Measurements from ENCODE around the gene BLCAP. TPM values are rescaled to one million over a fixed set of nuclear protein-coding genes. Genes with fewer than 3 reads are reported as not detected.

Gene BLCAP
- polyA plus RNA-seq, 6 donors from 2014 or later = 202 to 268 (median 213) TPM

DNA sequence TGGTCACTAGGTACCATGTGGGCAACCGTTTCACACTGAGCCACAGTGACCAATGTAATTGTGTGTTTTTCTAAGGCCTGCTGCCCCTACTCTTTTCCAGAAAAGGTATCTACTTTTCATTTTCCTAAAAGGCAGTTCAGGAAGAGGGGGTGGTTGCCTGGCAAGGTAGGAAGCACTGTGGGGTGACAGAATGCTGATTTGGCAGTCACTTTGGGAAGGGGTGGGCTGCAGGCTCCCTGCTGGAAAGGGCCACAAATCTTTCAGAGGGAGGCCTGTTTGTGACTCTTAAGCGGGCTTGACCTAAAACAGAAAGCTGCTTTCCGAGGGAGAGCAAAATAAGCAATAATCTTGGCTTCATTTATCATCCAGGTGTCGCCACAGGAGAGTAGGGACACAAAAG is 11.8 kb downstream of the BLCAP start:
- Mint-ChIP-seq H3K9me3 (no peaks in the 10 kb centered on the region), H3K4me1 (peaks cover 36 to 39% (median 38%) of the 10 kb centered on the region in 3 donors), H3K36me3 (peaks cover 19 to 27% of the 10 kb centered on the region in 2 donors), H3K27ac (no peak overlapping the region), H3K27me3 (no peaks in the 10 kb centered on the region), H3K4me3 (no peak overlapping the region)
- DNase-seq (no peak), ATAC-seq (ENCODE audit: low read depth in 2 of 2) (no peak)

DNA sequence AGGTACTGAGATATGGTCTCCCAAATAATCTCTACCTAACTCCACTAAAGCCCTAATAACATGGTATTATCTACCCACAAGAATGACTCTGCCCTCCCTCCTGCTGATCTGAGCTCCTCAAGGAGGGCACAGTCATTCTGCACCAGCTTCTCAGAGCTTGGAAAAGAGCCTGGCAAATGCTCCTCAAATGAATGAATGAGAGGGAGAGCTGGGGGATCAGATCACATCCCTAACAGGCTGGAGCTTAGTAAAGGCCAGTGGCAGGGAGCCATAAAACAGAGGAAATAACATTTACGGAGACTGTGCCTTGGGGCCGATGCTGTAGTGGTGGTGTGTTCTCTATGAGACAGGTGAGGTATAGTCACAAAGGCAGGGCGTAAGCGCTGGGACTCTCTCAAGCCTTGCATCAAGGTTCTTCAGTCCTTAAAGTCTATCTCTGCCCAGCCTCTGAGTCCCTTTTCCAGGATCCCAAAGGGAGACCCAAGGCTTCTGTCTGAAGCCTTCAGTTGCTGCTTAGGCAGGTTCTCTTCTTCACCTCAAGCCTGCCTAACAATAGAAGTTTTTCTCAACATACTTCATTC is 13.8 kb downstream of the BLCAP start:
- peak overlapping the region in 1 of 6 donors; percentile 16 for H3K27ac Mint-ChIP-seq
- H3K36me3 Mint-ChIP-seq = peaks cover 19 to 35% of the 10 kb centered on the region in 2 donors
- H3K4me3 Mint-ChIP-seq = no peak overlapping the region
- ATAC-seq (ENCODE audit: low read depth in 2 of 2) (no peak), DNase-seq (no peak)
- peaks cover 29 to 38% (median 37%) of the 10 kb centered on the region in 3 donors for H3K4me1 Mint-ChIP-seq
- no peaks in the 10 kb centered on the region for H3K9me3 Mint-ChIP-seq
- H3K27me3 Mint-ChIP-seq = no peaks in the 10 kb centered on the region

DNA sequence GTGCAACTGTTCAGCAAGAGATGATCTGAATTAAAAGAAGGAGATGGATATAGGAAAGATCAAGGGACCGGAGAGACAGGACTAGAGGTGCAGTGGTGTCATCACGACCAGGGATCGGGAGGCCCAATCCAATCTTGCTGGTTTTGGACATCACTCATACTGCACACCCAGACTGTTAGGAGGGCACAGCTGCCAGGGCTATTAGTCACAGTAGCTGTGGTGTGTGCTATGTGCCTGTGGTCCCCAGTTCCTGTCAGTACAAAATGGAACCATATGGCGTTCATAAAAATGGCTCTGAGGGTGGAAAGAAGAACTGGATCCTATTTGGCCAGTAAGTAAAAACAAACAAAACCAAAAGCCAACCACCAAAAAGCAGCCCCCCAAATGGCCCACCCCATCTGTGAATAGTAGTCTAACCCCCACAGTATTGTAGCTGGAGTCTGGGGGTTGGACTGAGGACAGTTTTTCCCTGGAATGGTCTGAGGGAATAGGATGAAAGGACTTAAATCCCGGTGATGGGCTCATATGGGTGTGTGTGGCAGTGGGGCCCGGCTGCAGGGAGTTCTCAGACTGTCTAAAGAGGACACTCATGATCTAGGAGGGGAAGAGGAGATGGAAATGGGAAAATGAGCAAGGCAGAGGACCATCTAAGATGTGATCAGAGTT is 15.9 kb downstream of the BLCAP start:
- Mint-ChIP-seq H3K27ac (peak overlapping the region in 1 of 6 donors; percentile 69), H3K9me3 (no peaks in the 10 kb centered on the region), H3K4me1 (peaks cover 18 to 26% (median 24%) of the 10 kb centered on the region in 3 donors), H3K4me3 (no peak overlapping the region), H3K36me3 (peaks cover 8 to 24% of the 10 kb centered on the region in 2 donors), H3K27me3 (no peaks in the 10 kb centered on the region)
- ATAC-seq (ENCODE audit: low read depth in 2 of 2) (no peak), DNase-seq (no peak)

DNA sequence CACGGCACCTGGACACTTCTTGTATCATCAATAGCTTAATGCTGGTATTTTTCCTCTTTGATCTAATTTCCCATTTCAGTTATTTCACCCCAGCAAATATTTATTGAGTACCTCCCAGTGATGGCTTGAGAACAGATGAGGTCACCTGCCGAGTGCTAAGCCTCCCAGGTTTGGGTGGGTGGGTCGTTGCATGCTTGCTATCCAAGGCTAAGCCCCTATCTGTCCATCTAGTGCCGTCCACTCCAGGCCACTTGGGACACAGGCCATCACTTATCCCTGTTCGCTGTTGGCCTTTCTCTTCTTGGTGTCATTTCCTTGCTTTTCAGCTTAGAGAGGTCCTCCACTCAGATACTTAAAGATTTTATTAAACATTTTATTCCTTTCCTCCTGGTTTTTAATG is 17.4 kb downstream of the BLCAP start:
- H3K27ac Mint-ChIP-seq = peak overlapping the region in 1 of 6 donors; percentile 62
- no peaks in the 10 kb centered on the region for H3K9me3 Mint-ChIP-seq
- H3K27me3 Mint-ChIP-seq = no peaks in the 10 kb centered on the region
- peaks cover 8 to 23% of the 10 kb centered on the region in 2 donors for H3K36me3 Mint-ChIP-seq
- DNase-seq (no peak), ATAC-seq (ENCODE audit: low read depth in 2 of 2) (no peak)
- no peak overlapping the region for H3K4me3 Mint-ChIP-seq
- H3K4me1 Mint-ChIP-seq = peaks cover 17 to 25% (median 22%) of the 10 kb centered on the region in 3 donors

DNA sequence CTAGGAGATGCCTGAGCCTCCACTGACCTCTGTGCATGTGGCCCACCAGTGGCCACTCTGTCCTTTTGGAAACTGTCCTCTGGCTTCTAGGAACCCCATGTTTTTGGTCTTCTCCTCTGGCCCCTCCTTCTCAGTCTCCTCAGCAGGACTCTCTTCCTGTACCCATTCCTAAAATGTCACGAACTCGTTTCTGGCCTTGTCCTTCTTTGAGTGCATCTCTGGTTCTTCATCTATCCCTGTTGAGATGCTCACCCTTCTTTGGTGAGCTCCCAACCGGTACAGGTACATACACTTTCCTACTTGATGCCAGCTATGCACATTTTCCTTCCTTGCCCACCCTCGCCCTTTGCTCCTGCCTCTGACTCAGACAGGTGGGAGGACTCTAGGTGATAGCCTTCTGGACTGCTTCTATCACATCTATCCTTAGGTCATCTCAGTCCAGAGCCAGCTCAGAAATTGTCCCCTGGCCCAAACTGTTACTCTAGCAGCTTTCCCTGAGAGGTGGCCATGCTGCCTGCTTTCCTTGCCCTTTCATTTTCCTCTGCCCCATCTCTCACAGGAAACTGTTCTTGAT is 21.4 kb downstream of the BLCAP start:
- ATAC-seq (ENCODE audit: low read depth in 2 of 2) (no peak), DNase-seq (no peak)
- Mint-ChIP-seq H3K4me1 (peaks cover 7 to 18% (median 15%) of the 10 kb centered on the region in 3 donors), H3K4me3 (no peak overlapping the region), H3K27me3 (no peaks in the 10 kb centered on the region), H3K27ac (no peak overlapping the region), H3K36me3 (peaks cover 0 to 11% of the 10 kb centered on the region in 2 donors), H3K9me3 (no peaks in the 10 kb centered on the region)

DNA sequence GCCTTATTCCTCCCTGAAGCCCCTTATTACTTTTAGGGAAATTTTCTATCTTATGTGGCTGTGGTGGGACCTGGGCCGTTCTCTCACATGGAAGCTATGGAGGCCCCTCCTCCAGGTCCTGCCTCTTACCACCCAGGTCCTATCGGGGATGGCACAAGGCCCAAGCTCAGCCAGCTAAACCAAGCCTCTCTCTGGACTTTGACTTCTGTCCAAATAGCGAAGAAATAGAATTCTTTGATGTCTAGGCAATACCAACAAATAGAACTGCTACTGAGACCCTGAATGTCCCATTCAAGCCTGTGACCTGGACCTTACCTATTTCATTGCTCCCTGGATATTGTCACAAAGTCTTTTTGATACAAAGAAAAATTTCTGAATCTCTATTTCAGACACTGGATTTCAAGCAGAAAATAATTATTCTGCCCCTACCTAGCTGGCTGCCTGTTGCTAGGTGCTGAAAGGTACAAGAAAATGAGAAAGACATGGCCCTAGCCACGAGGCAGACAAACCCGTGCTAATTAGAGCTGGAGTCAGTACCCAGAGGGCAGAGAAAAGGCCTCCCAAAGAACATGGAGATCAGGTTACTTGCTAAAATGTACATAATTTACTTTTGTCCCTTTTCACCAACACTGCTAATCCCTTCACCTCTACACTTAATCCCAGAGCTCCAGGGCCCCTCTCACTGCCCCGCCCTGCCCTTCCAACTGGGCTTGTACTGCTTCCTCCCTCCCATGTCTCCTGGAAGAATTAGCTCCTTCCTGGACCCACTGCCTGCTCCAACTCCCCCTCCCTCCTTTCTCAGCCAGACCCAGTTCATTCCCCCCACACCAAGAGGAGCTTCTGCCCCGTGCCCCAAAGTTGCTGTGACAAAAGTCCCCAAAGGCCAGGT is 22.2 kb downstream of the BLCAP start:
- Mint-ChIP-seq H3K4me3 (no peak overlapping the region), H3K9me3 (no peaks in the 10 kb centered on the region), H3K27me3 (no peaks in the 10 kb centered on the region), H3K27ac (peak overlapping the region in 1 of 6 donors; percentile 90), H3K4me1 (peaks cover 0 to 12% (median 11%) of the 10 kb centered on the region in 3 donors), H3K36me3 (peaks cover 0 to 4% of the 10 kb centered on the region in 2 donors)
- DNase-seq (no peak), ATAC-seq (ENCODE audit: low read depth in 2 of 2) (no peak)

DNA sequence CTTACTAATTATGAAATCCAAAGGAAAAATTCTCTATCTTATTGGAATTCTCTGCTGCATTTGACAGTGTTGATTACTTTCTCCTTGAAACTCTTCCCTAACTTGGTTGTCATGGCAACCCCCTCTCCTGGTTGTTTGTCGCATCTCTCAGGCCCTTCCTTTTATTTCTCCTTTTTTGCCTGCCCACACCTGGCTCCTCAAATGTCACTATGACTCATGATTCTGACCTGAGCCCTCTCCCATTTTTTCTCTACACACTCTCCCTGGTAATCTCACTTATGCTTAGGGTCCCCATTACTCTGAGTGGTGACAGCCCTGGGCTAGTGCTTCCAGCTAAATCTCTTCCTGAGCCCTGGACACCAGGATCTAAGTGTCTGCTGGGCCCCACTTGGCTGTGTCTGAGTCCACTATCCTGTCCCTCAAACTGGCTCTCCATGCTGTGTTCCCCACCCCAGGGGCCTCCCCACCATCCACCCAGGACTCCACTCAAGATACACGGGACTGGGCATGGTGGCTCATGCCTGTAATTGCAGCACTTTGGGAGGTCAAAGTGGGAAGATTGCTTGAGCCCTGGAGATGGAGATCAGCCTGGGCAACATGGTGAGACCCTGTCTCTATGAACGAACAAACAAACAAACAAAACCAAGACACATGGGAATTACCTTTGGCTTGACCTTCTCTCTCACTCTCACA is 23.1 kb downstream of the BLCAP start:
- H3K4me1 Mint-ChIP-seq = peaks cover 0 to 10% (median 7%) of the 10 kb centered on the region in 3 donors
- ATAC-seq (ENCODE audit: low read depth in 2 of 2) = no peak
- no peaks in the 10 kb centered on the region for H3K36me3 Mint-ChIP-seq
- peak overlapping the region in 2 of 6 donors; percentile 58 to 90 for H3K27ac Mint-ChIP-seq
- no peak overlapping the region for H3K4me3 Mint-ChIP-seq
- DNase-seq = no peak
- H3K9me3 Mint-ChIP-seq = no peaks in the 10 kb centered on the region
- no peaks in the 10 kb centered on the region for H3K27me3 Mint-ChIP-seq

DNA sequence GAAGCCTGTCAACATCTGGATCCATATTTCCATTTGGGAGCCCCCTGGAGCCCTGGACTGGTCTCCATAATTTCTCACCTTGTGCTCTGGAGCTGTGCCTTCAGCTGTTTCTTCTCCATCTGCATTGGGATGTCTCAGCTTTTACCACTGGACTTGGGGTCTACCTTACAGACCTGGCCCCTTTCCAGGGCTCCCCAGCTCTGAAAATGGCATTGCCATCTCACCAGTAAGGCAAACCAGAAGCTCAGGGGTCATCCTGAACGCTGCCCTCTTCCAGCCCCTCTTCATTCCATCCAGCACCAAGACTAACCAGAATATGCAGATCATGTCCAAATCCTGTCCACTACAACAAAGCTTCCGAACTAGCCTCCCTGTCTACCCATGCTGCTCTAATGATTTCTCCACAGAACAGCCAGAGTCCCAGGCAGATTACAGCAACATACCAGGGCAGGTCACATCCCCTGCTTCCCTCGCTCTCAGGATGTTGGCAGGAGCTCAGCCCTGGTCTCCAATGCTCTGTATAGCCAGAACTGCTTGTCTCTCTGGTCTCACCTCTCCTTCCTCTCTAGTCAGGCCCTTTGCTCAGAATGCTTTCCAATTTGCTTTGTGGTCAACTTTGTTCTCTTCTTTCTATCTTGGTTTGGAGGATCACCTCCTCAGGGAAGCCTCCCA is 24.3 kb downstream of the BLCAP start:
- Mint-ChIP-seq H3K4me3 (no peak overlapping the region), H3K27ac (no peak overlapping the region), H3K9me3 (no peaks in the 10 kb centered on the region), H3K27me3 (no peaks in the 10 kb centered on the region), H3K4me1 (peaks cover 0 to 10% (median 4%) of the 10 kb centered on the region in 3 donors), H3K36me3 (no peaks in the 10 kb centered on the region)
- ATAC-seq (ENCODE audit: low read depth in 2 of 2) (no peak), DNase-seq (no peak)

DNA sequence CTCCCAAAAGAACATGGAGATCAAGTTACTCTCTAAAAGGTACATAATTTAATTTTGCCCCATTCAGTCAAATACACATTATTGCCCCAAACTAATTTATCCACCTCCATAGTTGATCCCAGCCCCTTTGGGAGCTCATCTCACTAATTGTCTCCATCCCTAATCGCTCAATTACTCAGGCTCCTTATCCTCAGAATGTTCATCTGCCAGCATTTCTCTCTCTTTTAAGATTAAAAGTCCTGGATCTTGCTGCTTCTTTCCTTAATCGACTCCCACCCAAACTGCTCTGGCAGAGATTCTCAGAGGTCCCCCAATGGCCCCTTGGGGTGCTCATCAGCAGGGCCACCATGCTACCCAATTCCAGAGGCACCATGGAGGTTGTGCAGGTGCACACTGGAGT is 25.0 kb downstream of the BLCAP start:
- Mint-ChIP-seq H3K4me1 (peaks cover 0 to 10% (median 4%) of the 10 kb centered on the region in 3 donors), H3K4me3 (no peak overlapping the region), H3K27ac (no peak overlapping the region), H3K36me3 (no peaks in the 10 kb centered on the region), H3K9me3 (no peaks in the 10 kb centered on the region), H3K27me3 (no peaks in the 10 kb centered on the region)
- no peak for ATAC-seq (ENCODE audit: low read depth in 2 of 2)
- no peak for DNase-seq

DNA sequence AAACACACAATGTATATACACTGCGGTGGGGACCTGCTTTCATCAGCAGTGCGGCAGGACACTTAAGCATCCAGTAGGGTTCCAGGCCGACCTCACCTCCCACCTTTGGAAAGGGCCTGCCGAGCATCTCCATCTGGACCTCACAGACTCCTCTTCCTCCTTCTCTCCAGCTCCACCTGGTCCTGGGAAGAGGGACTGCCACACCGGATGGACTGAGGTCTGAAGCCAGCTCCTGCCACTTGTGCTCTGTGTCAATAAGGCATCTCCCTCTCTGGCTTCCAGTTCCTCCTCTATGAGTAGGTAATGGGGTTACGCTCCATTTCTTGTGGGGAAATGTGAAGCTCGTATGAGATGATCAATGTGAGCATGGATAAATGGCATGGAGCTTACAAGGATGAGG is 25.7 kb downstream of the BLCAP start:
- no peak for ATAC-seq (ENCODE audit: low read depth in 2 of 2)
- H3K27ac Mint-ChIP-seq = no peak overlapping the region
- no peak overlapping the region for H3K4me3 Mint-ChIP-seq
- H3K27me3 Mint-ChIP-seq = no peaks in the 10 kb centered on the region
- H3K4me1 Mint-ChIP-seq = peaks cover 0 to 10% (median 4%) of the 10 kb centered on the region in 3 donors
- H3K9me3 Mint-ChIP-seq = no peaks in the 10 kb centered on the region
- H3K36me3 Mint-ChIP-seq = no peaks in the 10 kb centered on the region
- DNase-seq = no peak

DNA sequence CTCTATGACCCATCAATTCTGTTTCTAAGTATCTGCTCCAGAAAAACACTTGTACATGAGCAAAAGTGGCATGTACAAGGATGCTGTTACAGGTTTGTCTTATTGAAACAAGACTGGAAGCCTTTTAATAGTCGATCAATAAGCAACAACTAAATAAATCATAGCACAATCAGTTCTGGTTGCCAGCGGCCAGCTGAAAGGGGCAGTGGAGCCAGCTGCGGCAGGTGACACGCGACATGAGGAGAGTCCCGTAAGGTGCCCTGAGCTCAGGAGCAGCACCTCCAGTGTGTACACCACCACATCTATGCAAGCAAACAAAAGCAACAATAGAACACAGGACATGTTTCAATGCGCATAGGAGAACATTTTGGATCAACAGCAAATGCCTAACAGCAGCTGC is 27.4 kb downstream of the BLCAP start:
- no peaks in the 10 kb centered on the region for H3K9me3 Mint-ChIP-seq
- no peak overlapping the region for H3K27ac Mint-ChIP-seq
- H3K4me3 Mint-ChIP-seq = no peak overlapping the region
- H3K4me1 Mint-ChIP-seq = peaks cover 0 to 9% (median 8%) of the 10 kb centered on the region in 3 donors
- H3K27me3 Mint-ChIP-seq = no peaks in the 10 kb centered on the region
- ATAC-seq (ENCODE audit: low read depth in 2 of 2) = no peak
- DNase-seq = no peak
- H3K36me3 Mint-ChIP-seq = no peaks in the 10 kb centered on the region

DNA sequence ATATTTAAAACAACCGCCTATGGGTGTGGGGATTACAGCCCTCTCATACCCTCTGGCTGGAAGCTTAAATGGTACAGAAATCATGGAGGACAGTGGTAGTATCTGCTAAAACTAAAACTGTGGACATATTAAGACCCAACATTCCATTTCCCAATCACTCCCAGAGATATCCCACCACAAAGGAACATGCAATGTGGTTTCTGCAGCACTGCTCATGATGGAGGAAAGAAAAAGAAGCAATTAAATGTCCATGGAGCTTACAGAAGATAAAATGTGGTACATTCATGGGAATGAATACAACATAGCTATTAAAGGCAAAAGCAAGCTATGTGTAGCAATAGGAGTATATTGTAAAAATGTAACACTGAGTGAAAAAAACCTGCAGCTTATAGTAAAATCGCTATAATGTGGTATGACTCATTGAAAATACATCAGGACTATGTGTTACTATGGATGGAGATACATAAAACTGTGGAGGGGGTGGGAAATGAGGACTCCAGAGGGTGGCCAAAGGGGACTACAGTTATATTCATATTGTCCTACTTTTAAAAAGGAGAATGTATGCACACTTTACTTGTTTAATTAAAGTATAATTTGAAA is 29.5 kb downstream of the BLCAP start:
- no peak for ATAC-seq (ENCODE audit: low read depth in 2 of 2)
- H3K36me3 Mint-ChIP-seq = peaks cover 0 to 7% of the 10 kb centered on the region in 2 donors
- no peaks in the 10 kb centered on the region for H3K27me3 Mint-ChIP-seq
- H3K4me3 Mint-ChIP-seq = no peak overlapping the region
- no peak for DNase-seq
- H3K9me3 Mint-ChIP-seq = no peaks in the 10 kb centered on the region
- H3K27ac Mint-ChIP-seq = peak overlapping the region in 1 of 6 donors; percentile 41
- H3K4me1 Mint-ChIP-seq = peaks cover 7 to 12% (median 10%) of the 10 kb centered on the region in 3 donors
